GM19468 (cell line): ENCODE data around the gene KCNMB2.
"Not testable (repeated sequence)": the region's sequence is repeated elsewhere in the genome, so short reads cannot be mapped to it uniquely, and the experiment has no call there.

Experiments used
- ATAC-seq: cut with Tn5 transposase; IDR thresholded peaks from one replicate; pipeline ENCODE4 v1.9.1; 2021; ENCODE audit warnings: mild to moderate bottlenecking, moderate library complexity, moderate number of reproducible peaks; ENCODE audit not compliant: unreplicated experiment; ENCODE audit errors: extremely low read depth

KCNMB2 gene

GRCh38 chr3:178845420-178846118 lies 309.3 kb downstream of the KCNMB2 start:
- ATAC-seq = no peak

DNA sequence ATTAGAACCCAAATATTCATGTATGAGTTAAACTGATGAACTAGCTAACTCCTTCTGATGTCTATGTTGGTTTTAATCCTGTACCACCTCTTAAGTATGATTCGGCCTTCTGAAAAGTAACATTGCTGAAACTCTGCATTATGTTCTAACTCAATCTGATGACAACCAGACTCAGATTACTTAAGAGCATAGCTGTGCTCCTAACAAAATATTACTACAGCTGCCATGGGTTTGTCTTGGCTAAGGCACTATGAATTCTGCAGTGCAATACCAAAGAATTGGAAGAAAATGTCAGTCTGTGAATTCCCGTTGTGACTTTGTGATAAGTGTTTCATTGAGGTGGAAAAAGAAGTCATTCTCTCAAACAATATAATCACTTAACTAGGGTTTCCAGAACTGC lies 311.0 kb downstream of the KCNMB2 start:
- no peak for ATAC-seq

DNA sequence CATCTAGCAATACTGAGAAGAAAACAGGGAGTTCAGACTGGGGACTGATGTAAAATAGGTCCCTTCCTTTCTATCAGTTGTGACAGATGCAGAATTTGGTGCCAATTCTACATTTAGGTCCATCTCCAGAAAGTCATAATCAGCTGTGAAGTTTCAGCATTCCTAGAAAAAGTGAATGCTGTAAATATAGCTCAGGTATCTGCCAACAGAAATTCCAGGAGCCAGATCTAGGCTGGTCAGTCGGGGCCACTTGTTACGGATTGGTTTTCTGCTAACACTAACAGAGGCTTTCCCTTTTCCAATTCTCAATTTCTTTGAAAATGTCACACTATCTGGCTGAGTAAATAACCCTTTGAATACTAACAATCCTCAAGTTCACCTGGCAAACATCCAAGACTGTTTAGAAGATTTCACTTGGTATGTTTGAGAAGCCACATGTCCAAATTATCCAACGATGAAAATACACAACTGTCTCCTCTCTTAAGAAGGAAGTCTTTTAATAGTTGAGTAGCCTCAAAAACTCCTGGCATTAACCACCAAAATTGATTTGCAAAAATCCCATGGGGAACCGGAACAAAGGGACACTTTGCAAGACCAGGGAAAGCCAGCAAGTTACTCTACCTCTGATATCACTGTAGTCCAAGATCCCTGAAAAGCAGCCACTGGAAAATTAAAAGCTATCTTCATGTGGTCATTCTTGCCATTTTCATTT lies 313.1 kb downstream of the KCNMB2 start:
- ATAC-seq = no peak

GRCh38 chr3:178850450-178851190 lies 314.4 kb downstream of the KCNMB2 start:
- ATAC-seq = no peak

DNA sequence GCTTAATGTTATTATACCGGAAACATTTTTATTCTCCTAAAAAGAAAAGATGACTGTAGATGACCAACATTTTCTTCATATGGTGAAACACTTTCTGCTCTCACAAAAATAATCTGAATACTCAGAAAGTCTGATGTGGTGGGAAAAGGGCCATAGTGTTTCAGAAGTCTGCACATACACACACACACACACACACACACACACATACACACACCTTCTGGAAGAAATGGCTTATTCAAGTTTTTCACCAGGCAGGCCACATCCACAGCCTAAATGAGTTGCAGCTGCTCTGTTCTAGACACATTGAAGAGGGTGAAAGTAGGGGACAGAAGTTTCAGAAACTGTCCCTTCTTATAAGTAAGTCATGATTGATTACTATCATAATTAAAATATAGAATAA lies 315.3 kb downstream of the KCNMB2 start:
- no peak for ATAC-seq

DNA sequence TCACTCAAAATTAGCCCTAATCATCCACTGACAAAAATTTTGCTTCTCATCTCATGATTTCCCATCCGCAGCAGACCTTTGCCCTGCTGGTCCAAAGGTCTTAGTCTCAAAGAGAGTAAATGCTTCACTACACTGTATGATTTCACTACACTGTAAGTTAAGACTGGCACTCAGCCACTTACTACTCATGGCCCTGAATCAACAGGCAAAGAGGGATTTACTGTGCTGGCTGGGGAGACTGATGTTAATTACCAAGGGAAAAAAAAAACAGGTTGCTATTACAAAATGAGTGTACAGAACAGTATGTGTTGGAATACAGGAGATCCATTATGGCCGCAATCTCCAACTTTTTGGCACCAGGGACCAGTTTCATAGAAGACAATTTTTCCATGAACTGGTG lies 320.6 kb downstream of the KCNMB2 start:
- no peak for ATAC-seq

DNA sequence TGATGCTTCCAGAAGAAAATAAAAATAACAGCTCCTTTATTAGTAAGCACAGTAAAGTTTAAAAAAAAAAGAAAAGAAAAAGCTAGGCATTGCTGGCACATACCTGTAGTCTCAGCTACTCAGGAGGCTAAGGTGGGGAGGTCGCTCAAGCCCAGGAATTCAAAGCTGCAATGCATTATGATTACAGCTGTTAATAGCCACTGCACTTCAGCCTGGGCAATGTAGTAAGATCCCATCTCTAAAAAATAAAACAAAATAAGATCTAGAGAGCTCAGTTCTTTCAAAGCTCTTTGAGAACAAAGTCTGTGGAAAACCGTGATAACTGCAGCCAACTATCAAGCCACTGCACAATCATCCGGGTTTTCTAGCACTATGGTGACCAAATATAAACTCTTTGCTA lies 323.1 kb downstream of the KCNMB2 start:
- ATAC-seq = no peak

DNA sequence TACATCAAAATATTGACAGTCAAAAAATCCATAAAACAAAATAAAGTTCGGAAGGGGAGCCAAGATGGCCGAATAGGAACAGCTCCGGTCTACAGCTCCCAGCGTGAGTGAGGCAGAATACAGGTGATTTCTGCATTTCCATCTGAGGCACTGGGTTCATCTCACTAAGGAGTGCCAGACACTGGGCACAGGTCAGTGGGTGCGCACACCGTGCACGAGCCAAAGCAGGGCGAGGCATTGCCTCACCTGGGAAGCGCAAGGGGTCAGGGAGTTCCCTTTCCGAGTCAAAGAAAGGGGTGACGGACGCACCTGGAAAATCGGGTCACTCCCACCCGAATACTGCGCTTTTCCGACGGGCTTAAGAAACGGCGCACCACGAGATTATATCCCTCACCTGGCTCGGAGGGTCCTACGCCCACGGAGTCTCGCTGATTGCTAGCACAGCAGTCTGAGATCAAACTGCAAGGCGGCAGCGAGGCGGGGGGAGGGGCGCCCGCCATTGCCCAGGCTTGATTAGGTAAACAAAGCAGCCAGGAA lies 323.7 kb downstream of the KCNMB2 start:
- ATAC-seq = not testable (repeated sequence)

GRCh38 chr3:178868681-178869080 lies 332.4 kb downstream of the KCNMB2 start:
- no peak for ATAC-seq

DNA sequence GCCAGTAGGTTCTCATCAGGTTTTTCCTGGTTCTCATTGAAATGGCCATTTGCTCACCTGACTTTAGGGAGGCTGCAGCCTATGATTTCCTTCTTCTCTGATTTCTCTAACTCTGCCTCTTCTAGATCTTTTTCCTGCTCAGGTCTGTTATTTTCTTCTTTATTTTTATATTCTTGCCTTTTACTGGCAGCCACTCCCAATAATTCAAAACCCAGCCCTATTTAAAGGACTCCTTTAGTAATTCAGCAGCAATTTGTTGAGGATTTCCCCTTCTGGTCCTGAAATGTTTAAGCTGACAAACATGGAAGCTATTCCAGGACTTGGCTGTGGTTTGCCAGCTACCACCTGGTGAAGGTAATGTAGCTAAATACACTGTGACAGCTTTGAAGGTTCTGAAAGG lies 333.8 kb downstream of the KCNMB2 start:
- no peak for ATAC-seq

GRCh38 chr3:178875157-178875556 lies 338.9 kb downstream of the KCNMB2 start:
- no peak for ATAC-seq

- ATAC-seq = no peak
These were observed 339.6 kb downstream of the KCNMB2 start for GRCh38 chr3:178875836-178876235.

DNA sequence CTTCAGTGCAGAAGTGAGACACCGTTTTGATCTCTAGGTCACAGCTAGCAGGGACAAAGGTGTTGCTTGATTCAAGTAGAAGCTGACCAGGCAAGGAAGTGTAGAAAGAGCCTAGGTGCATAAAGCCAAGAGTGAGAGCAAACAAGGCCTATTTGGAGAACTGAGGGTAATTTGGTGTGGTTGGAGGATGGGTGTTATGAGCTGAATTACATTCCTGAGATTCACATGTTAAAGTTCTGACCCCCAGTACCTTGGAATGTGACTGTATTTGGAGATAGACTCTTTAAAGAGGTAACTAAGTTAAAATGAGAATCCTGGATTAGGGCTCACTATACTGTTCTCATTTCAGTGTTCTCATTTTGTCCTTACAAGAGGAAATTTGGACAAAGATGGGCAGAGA lies 344.0 kb downstream of the KCNMB2 start:
- no peak for ATAC-seq
